ENCODE results near the gene DBET. TPM values are rescaled to one million over a fixed set of nuclear protein-coding genes. Genes with fewer than 3 reads are reported as not detected.

The DBET gene
- total RNA-seq, 2 experiments from 2014 or later, result not detected

- no peak for TF ChIP-seq CTCF (IDR thresholded peaks at IDR 0.05)
- H3K27me3 ChIP-seq (ENCODE audit: control insufficient read depth in 1 of 2, insufficient read depth in 2 of 2, low read length in 2 of 2), result peaks cover 49 to 63% of the 10 kb centered on the region in 2 experiments
- Mint-ChIP-seq H3K27ac (no peak overlapping the region), H3K9me3 (no peaks in the 10 kb centered on the region), H3K36me3 (ENCODE audit: low read depth) (no peaks in the 10 kb centered on the region), H3K4me3 (no peak overlapping the region), H3K27me3 (peaks cover 83% of the 10 kb centered on the region), H3K4me1 (ENCODE audit: low read depth) (peaks cover 50% of the 10 kb centered on the region)
- H3K27ac ChIP-seq (ENCODE audit: low read depth in 1 of 2, low read length in 2 of 2), result no peak overlapping the region
- ChIA-PET POLR2A (no interaction called here), CTCF (no interaction called here)
- peaks cover 0 to 41% of the 10 kb centered on the region in 2 experiments for H3K9me3 ChIP-seq (ENCODE audit: control insufficient read depth in 1 of 2, insufficient read depth in 1 of 2, low read length in 2 of 2)
- peaks cover 26% of the 10 kb centered on the region for H3K4me1 ChIP-seq (ENCODE audit: insufficient read depth, low read length)
- intact Hi-C loops (cut with DNase I, micrococcal nuclease), result no loop called here
- ATAC-seq (ENCODE audit: poor library complexity) (no peak), DNase-seq (no peak)
- H3K4me3 ChIP-seq (ENCODE audit: low read length), result no peak overlapping the region
- H3K36me3 ChIP-seq (ENCODE audit: insufficient read depth, low read length), result no peaks in the 10 kb centered on the region
Observed at GRCh38 chr4:190016369-190017289, 47.7 kb upstream of the DBET start.

GRCh38 chr4:190017357-190018200 is 46.7 kb upstream of the DBET start:
- Mint-ChIP-seq H3K27me3 (peaks cover 74% of the 10 kb centered on the region), H3K27ac (no peak overlapping the region), H3K4me1 (ENCODE audit: low read depth) (peaks cover 50% of the 10 kb centered on the region), H3K36me3 (ENCODE audit: low read depth) (no peaks in the 10 kb centered on the region), H3K9me3 (no peaks in the 10 kb centered on the region), H3K4me3 (peak overlapping the region; percentile 42)
- CTCF ChIA-PET, result no interaction called here
- intact Hi-C loops (cut with DNase I, micrococcal nuclease), result no loop called here
- Histone ChIP-seq H3K4me3 (ENCODE audit: low read length) (no peak overlapping the region), H3K9me3 (ENCODE audit: control insufficient read depth in 1 of 2, insufficient read depth in 1 of 2, low read length in 2 of 2) (peaks cover 0 to 44% of the 10 kb centered on the region in 2 experiments), H3K27me3 (ENCODE audit: control insufficient read depth in 1 of 2, insufficient read depth in 2 of 2, low read length in 2 of 2) (peaks cover 44 to 55% of the 10 kb centered on the region in 2 experiments), H3K36me3 (ENCODE audit: insufficient read depth, low read length) (no peaks in the 10 kb centered on the region), H3K27ac (ENCODE audit: low read depth in 1 of 2, low read length in 2 of 2) (no peak overlapping the region), H3K4me1 (ENCODE audit: insufficient read depth, low read length) (peaks cover 26% of the 10 kb centered on the region)
- DNase-seq (no peak), ATAC-seq (ENCODE audit: poor library complexity) (no peak)
- POLR2A ChIA-PET, result no interaction called here
- TF ChIP-seq CTCF (IDR thresholded peaks at IDR 0.05), result no peak

- peaks cover 26% of the 10 kb centered on the region for H3K4me1 ChIP-seq (ENCODE audit: insufficient read depth, low read length)
- ATAC-seq (ENCODE audit: poor library complexity), result no peak
- H3K4me1 Mint-ChIP-seq (ENCODE audit: low read depth), result peaks cover 50% of the 10 kb centered on the region
- no peaks in the 10 kb centered on the region for H3K36me3 Mint-ChIP-seq (ENCODE audit: low read depth)
- H3K9me3 ChIP-seq (ENCODE audit: control insufficient read depth in 1 of 2, insufficient read depth in 1 of 2, low read length in 2 of 2), result peaks cover 0 to 46% of the 10 kb centered on the region in 2 experiments
- DNase-seq, result no peak
- peaks cover 71% of the 10 kb centered on the region for H3K27me3 Mint-ChIP-seq
- H3K4me3 Mint-ChIP-seq, result peak overlapping the region; percentile 42
- H3K36me3 ChIP-seq (ENCODE audit: insufficient read depth, low read length), result no peaks in the 10 kb centered on the region
- ChIA-PET POLR2A (no interaction called here), CTCF (no interaction called here)
- intact Hi-C loops (cut with DNase I, micrococcal nuclease), result no loop called here
- no peak overlapping the region for H3K4me3 ChIP-seq (ENCODE audit: low read length)
- peaks cover 39 to 52% of the 10 kb centered on the region in 2 experiments for H3K27me3 ChIP-seq (ENCODE audit: control insufficient read depth in 1 of 2, insufficient read depth in 2 of 2, low read length in 2 of 2)
- H3K27ac Mint-ChIP-seq, result no peak overlapping the region
- H3K27ac ChIP-seq (ENCODE audit: low read depth in 1 of 2, low read length in 2 of 2), result no peak overlapping the region
- H3K9me3 Mint-ChIP-seq, result no peaks in the 10 kb centered on the region
- no peak for TF ChIP-seq CTCF (IDR thresholded peaks at IDR 0.05)
Observed at GRCh38 chr4:190018201-190018920, 45.9 kb upstream of the DBET start.
